C4-2B (cell line): ENCODE results near the gene BEGAIN.

ENCODE experiments used
- CTCF ChIP-seq: fragments of 450-650 bp; conservative IDR thresholded peaks from 2 replicates; pipeline ENCODE4 v1.5.1; 2017; ENCODE audit warnings: mild to moderate bottlenecking
- ZFX ChIP-seq: fragments of 450-650 bp; IDR thresholded peaks from 2 replicates; pipeline ENCODE4 v1.6.1; 2017

GRCh38 chr14:100573757-100574641 is 13.2 kb downstream of the BEGAIN start:
- TF ChIP-seq CTCF (no peak), ZFX (no peak)
